ENCODE data around the gene IFIT1.

- no peak for TF ChIP-seq CTCF (conservative IDR thresholded peaks at IDR 0.05; ENCODE audit: low read depth in 2 of 2)
- no peak for TF ChIP-seq STAT1 (IDR thresholded peaks at IDR 0.05; ENCODE audit: unreplicated experiment)
- TF ChIP-seq EZH2phosphoT487 (IDR thresholded peaks at IDR 0.05; ENCODE audit: unreplicated experiment) = no peak
- TF ChIP-seq REST (IDR thresholded peaks at IDR 0.05; ENCODE audit: unreplicated experiment) = no peak
- no peak for TF ChIP-seq ETS1 (IDR thresholded peaks at IDR 0.05)
- no peak for TF ChIP-seq JUNB (IDR thresholded peaks at IDR 0.05; ENCODE audit: unreplicated experiment)
Observed at GRCh38 chr10:89398003-89398749, 5.8 kb downstream of the IFIT1 start.
